ENCODE results near the gene NUCB1.

The NUCB1 gene

DNA sequence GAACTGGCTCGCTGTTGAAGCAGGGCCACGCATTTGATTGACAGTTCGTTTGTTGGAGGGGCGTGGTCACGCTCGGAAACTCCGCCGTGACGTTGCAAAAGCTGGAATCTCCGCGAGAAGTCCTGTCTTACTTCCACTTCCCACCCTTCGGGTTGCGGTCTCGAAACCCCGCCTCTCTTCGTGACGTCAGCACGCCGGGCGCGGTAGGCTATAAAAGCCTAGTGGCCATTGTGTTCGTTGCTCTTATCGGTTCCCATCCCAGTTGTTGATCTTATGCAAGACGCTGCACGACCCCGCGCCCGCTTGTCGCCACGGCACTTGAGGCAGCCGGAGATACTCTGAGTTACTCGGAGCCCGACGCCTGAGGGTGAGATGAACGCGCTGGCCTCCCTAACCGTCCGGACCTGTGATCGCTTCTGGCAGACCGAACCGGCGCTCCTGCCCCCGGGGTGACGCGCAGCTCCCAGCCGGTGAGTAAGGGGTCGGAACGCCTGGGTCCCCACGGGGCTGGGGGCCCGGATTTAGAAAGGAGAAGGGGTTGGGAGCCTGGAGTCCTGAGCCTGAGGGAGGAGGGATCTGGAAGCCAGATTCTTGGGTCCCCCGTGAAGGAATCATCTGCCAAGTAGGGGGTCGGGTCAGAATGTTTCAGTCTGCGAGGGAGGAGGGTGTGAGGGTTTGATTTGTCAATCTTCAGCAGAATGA lies 27.8 kb upstream of the NUCB1 start, which contains the start of gene PPP1R15A:
TSS of gene PPP1R15A (plus strand) at position 240 of the 702 bp plus-strand sequence. CDS start 813 bp downstream, outside the sequence.
- TF ChIP-seq, protein P1, sequence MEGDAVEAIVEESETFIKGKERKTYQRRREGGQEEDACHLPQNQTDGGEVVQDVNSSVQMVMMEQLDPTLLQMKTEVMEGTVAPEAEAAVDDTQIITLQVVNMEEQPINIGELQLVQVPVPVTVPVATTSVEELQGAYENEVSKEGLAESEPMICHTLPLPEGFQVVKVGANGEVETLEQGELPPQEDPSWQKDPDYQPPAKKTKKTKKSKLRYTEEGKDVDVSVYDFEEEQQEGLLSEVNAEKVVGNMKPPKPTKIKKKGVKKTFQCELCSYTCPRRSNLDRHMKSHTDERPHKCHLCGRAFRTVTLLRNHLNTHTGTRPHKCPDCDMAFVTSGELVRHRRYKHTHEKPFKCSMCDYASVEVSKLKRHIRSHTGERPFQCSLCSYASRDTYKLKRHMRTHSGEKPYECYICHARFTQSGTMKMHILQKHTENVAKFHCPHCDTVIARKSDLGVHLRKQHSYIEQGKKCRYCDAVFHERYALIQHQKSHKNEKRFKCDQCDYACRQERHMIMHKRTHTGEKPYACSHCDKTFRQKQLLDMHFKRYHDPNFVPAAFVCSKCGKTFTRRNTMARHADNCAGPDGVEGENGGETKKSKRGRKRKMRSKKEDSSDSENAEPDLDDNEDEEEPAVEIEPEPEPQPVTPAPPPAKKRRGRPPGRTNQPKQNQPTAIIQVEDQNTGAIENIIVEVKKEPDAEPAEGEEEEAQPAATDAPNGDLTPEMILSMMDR (IDR thresholded peaks at IDR 0.05), result no peak

DNA sequence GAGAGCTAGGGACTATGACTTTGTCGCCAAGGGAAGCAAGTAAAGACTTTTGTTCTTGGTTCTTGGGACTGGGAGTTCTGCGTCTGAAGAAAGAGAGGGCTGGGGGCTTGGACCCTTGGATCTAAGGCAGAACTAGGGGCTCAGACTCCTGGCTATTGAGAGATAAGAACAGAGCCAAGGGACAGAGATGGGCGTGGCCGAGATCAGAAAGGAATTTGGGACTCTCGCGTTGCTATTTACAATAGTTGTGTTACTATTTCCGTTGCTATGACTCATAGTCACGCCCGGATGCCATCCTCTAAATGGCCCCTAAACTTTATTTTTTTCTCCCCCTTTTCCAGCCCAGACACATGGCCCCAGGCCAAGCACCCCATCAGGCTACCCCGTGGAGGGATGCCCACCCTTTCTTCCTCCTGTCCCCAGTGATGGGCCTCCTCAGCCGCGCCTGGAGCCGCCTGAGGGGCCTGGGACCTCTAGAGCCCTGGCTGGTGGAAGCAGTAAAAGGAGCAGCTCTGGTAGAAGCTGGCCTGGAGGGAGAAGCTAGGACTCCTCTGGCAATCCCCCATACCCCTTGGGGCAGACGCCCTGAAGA lies 27.1 kb upstream of the NUCB1 start:
- TF ChIP-seq, protein P1 (IDR thresholded peaks at IDR 0.05), result no peak

DNA sequence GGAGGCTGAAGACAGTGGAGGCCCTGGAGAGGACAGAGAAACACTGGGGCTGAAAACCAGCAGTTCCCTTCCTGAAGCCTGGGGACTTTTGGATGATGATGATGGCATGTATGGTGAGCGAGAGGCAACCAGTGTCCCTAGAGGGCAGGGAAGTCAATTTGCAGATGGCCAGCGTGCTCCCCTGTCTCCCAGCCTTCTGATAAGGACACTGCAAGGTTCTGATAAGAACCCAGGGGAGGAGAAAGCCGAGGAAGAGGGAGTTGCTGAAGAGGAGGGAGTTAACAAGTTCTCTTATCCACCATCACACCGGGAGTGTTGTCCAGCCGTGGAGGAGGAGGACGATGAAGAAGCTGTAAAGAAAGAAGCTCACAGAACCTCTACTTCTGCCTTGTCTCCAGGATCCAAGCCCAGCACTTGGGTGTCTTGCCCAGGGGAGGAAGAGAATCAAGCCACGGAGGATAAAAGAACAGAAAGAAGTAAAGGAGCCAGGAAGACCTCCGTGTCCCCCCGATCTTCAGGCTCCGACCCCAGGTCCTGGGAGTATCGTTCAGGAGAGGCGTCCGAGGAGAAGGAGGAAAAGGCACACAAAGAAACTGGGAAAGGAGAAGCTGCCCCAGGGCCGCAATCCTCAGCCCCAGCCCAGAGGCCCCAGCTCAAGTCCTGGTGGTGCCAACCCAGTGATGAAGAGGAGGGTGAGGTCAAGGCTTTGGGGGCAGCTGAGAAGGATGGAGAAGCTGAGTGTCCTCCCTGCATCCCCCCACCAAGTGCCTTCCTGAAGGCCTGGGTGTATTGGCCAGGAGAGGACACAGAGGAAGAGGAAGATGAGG lies 26.4 kb upstream of the NUCB1 start:
- TF ChIP-seq, protein P1 (IDR thresholded peaks at IDR 0.05), result no peak

DNA sequence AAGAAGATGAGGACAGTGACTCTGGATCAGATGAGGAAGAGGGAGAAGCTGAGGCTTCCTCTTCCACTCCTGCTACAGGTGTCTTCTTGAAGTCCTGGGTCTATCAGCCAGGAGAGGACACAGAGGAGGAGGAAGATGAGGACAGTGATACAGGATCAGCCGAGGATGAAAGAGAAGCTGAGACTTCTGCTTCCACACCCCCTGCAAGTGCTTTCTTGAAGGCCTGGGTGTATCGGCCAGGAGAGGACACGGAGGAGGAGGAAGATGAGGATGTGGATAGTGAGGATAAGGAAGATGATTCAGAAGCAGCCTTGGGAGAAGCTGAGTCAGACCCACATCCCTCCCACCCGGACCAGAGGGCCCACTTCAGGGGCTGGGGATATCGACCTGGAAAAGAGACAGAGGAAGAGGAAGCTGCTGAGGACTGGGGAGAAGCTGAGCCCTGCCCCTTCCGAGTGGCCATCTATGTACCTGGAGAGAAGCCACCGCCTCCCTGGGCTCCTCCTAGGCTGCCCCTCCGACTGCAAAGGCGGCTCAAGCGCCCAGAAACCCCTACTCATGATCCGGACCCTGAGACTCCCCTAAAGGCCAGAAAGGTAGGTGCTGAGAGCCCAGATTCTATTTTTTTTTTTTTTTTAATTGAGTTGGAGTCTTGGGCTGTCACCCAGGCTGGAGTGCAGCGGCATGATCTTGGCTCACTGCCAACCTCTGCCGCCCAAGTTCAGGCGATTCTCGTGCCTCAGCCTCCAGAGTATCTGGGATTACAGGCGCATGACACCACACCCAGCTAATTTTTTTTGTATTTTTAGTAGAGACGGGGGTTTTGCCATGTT lies 25.6 kb upstream of the NUCB1 start:
- TF ChIP-seq, protein P1 (IDR thresholded peaks at IDR 0.05), result no peak

DNA sequence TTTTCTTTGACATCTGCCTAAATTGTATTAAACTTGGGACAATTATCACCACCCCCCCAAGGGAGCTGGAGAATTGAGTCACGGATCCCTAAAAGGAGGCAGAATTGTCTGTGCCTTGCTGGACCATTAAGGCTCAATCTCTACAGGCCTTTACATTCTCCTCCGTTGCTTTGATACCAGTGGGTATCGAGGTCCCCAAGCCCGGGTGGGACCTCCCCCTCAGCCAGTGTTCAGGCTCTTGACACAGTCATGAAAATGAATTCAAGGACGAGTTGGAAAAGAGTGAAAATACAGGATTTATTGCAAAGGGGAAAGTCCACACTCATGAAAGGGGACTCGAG lies 22.3 kb upstream of the NUCB1 start:
- TF ChIP-seq, protein P1 (IDR thresholded peaks at IDR 0.05), result no peak

DNA sequence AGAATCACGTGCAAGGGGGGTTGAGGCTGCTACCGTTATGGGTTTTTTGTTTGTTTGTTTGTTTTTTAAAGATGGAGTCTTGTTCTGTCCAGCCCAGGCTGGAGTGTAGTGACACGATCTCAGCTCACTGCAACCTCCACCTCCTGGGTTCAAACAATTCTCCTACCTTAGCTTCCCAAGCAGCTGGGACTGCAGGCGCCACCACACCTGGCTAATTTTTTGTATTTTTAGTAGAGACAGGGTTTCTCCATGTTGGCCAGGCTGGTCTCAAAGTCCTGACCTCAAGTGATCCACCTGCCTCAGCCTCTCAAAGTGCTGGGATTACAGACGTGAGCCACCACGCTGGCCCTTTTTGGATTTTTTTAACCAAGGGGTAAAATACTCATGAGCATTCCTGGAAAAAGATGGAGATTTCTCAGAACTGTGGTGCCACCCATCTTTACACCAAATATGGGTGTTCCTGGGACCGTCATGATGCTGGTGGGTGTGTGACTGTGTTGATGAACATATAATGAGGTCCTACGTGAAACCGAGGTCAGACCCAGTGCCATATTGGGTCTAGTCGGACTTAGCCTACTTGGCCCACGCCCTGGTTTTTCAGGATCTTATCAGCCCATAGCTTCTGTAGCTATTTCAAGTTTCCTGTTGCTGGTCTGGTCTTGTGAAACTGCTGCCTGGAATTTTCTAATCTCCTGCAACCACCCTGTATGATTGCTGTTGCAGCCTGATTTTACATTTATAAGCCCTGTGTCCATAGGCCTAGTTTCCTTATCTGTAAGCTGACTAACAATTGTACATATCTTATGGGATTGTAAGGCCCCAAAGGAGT lies 21.7 kb upstream of the NUCB1 start:
- TF ChIP-seq, protein P1 (IDR thresholded peaks at IDR 0.05), result no peak
